Measurements from ENCODE around the gene ALG12.

Gene ALG12

GRCh38 chr22:49873228-49873940 is 44.9 kb downstream of the ALG12 start:
- no peaks in the 10 kb centered on the region for H3K27me3 ChIP-seq (ENCODE audit: low read length)
- no peaks in the 10 kb centered on the region; the same call in 1 of the 2 replicates for H3K36me3 ChIP-seq (ENCODE audit: low read length)
- no peaks in the 10 kb centered on the region for H3F3A ChIP-seq (ENCODE audit: insufficient read depth)
- TF ChIP-seq EZH2phosphoT487 (conservative IDR thresholded peaks at IDR 0.05; ENCODE audit: low read length) (no peak), CTCF (IDR thresholded peaks at IDR 0.05; ENCODE audit: insufficient read depth, low read length, poor library complexity, severe bottlenecking) (no peak)
- no peaks in the 10 kb centered on the region for H3K9me2 ChIP-seq (replicated peaks; ENCODE audit: insufficient read depth, low read length)
- peaks cover 92% of the 10 kb centered on the region for H3K79me2 ChIP-seq (ENCODE audit: insufficient read depth, low read length)
- H3K4me2 ChIP-seq (ENCODE audit: low read depth, low read length, poor library complexity, severe bottlenecking), result no peak overlapping the region
- no peak overlapping the region for H2AFZ ChIP-seq (ENCODE audit: low read depth, low read length, severe bottlenecking)
- no peaks in the 10 kb centered on the region for H3K9me3 ChIP-seq (ENCODE audit: insufficient read depth, low read length)
- no peak overlapping the region for H3K4me3 ChIP-seq (ENCODE audit: insufficient read depth, low read length, poor library complexity, severe bottlenecking)
- H3K27ac ChIP-seq (ENCODE audit: low read depth, low read length), result no peak overlapping the region
- H3K9ac ChIP-seq (ENCODE audit: low read length), result no peak overlapping the region
- H4K20me1 ChIP-seq (ENCODE audit: low read depth, low read length), result no peaks in the 10 kb centered on the region

GRCh38 chr22:49872347-49872746 is 45.9 kb downstream of the ALG12 start:
- no peaks in the 10 kb centered on the region for H4K20me1 ChIP-seq (ENCODE audit: low read depth, low read length)

GRCh38 chr22:49871482-49871881 is 46.8 kb downstream of the ALG12 start:
- H4K20me1 ChIP-seq (ENCODE audit: low read depth, low read length), result no peaks in the 10 kb centered on the region

More at GRCh38 chr22:49872347-49872746, 45.9 kb downstream of the ALG12 start:
- no peak overlapping the region for H2AFZ ChIP-seq (ENCODE audit: low read depth, low read length, severe bottlenecking)
- no peaks in the 10 kb centered on the region for H3F3A ChIP-seq (ENCODE audit: insufficient read depth)
- H3K27ac ChIP-seq (ENCODE audit: low read depth, low read length), result no peak overlapping the region
- H3K4me2 ChIP-seq (ENCODE audit: low read depth, low read length, poor library complexity, severe bottlenecking), result no peak overlapping the region
- H3K9ac ChIP-seq (ENCODE audit: low read length), result no peak overlapping the region
- H3K9me2 ChIP-seq (replicated peaks; ENCODE audit: insufficient read depth, low read length), result no peaks in the 10 kb centered on the region
- H3K79me2 ChIP-seq (ENCODE audit: insufficient read depth, low read length), result peaks cover 92% of the 10 kb centered on the region
- no peaks in the 10 kb centered on the region for H3K9me3 ChIP-seq (ENCODE audit: insufficient read depth, low read length)
- H3K27me3 ChIP-seq (ENCODE audit: low read length), result no peaks in the 10 kb centered on the region
- TF ChIP-seq EZH2phosphoT487 (conservative IDR thresholded peaks at IDR 0.05; ENCODE audit: low read length) (no peak), CTCF (IDR thresholded peaks at IDR 0.05; ENCODE audit: insufficient read depth, low read length, poor library complexity, severe bottlenecking) (no peak)
- peaks cover 5% of the 10 kb centered on the region; the same call in 1 of the 2 replicates for H3K36me3 ChIP-seq (ENCODE audit: low read length)
- no peak overlapping the region for H3K4me3 ChIP-seq (ENCODE audit: insufficient read depth, low read length, poor library complexity, severe bottlenecking)

More at GRCh38 chr22:49871482-49871881, 46.8 kb downstream of the ALG12 start:
- Histone ChIP-seq H3K36me3 (ENCODE audit: low read length) (peaks cover 5% of the 10 kb centered on the region; the same call in 1 of the 2 replicates), H3K4me3 (ENCODE audit: insufficient read depth, low read length, poor library complexity, severe bottlenecking) (no peak overlapping the region), H3K27ac (ENCODE audit: low read depth, low read length) (no peak overlapping the region), H3K9ac (ENCODE audit: low read length) (no peak overlapping the region), H3K9me3 (ENCODE audit: insufficient read depth, low read length) (no peaks in the 10 kb centered on the region), H3K27me3 (ENCODE audit: low read length) (no peaks in the 10 kb centered on the region), H3K79me2 (ENCODE audit: insufficient read depth, low read length) (peaks cover 94% of the 10 kb centered on the region), H3K9me2 (replicated peaks; ENCODE audit: insufficient read depth, low read length) (no peaks in the 10 kb centered on the region), H2AFZ (ENCODE audit: low read depth, low read length, severe bottlenecking) (no peak overlapping the region), H3F3A (ENCODE audit: insufficient read depth) (peaks cover 2% of the 10 kb centered on the region; the same call in 1 of the 2 replicates), H3K4me2 (ENCODE audit: low read depth, low read length, poor library complexity, severe bottlenecking) (no peak overlapping the region)
- no peak for TF ChIP-seq CTCF (IDR thresholded peaks at IDR 0.05; ENCODE audit: insufficient read depth, low read length, poor library complexity, severe bottlenecking)

All from SU-DHL-6 (cell line).